HCT116 (cell line): ENCODE results near the gene VSNL1. TPM values are rescaled to one million over a fixed set of nuclear protein-coding genes. Genes with fewer than 3 reads are reported as not detected.

Source experiments
- ATAC-seq: fragments of 200-7000 bp; cut with Tn5 transposase; 2 replicates; pipeline ENCODE4 v1.9.1; 2020; ENCODE audit warnings: mild to moderate bottlenecking, moderate library complexity
- BruUV-seq: library from RNA; stranded (reverse); fragments of 400-500 nt; replicated peaks from 2 replicates; lab custom pipeline; 2021; lab: Mats Ljungman, UMichigan
- CTCF ChIA-PET: fragments of 300-600 bp; sonication (Branson Sonifier 250); formaldehyde crosslinking; loops from one replicate; lab custom pipeline; 2021; ENCODE audit warnings: antibody characterized with exemption; lab: Charles Lee
- POLR2A ChIA-PET: fragments of 300-600, 350-600 bp; sonication (Branson Sonifier 250); formaldehyde crosslinking; loops from one replicate; lab custom pipeline; 2021; ENCODE audit warnings: antibody characterized with exemption; lab: Charles Lee
- RAD21 ChIA-PET, 2 experiments: fragments of 300-600 bp; sonication (Branson Sonifier 250); formaldehyde crosslinking; loops; one replicate each; lab custom pipeline; 2023; ENCODE audit warnings: low total read pairs in 2 of 2; ENCODE audit not compliant: uncharacterized antibody in 2 of 2, unreplicated experiment in 2 of 2, low non-redundant PET in 1 of 2; lab: Charles Lee
- DNase-seq: peaks from one replicate; pipeline ENCODE4 v3.0.0-alpha.2; 2010; ENCODE audit warnings: low read depth, low spot score
- H2AFZ ChIP-seq: fragments of 200-600 bp; shearing (Covaris generic), sonication (generic); 2 replicates; pipeline ENCODE4 v1.6.1; 2017; ENCODE audit warnings: low read depth, mixed run types, mixed read lengths, antibody characterized with exemption, low read length; ENCODE audit not compliant: poor library complexity, severe bottlenecking
- H3K27ac ChIP-seq: 2 replicates; pipeline ENCODE4 v1.5.1; 2012; ENCODE audit warnings: low read depth, low read length
- H3K27me3 ChIP-seq: fragments of 200-600 bp; sonication (generic); 2 replicates; pipeline ENCODE4 v1.6.1; 2016; ENCODE audit warnings: mixed run types, low read length, mixed read lengths; ENCODE audit not compliant: insufficient read depth
- H3K36me3 ChIP-seq, 2 experiments: fragments of 200-500 bp in 1 of 2; fragments of 200-600 bp in 1 of 2; sonication (Bioruptor generic) in 1 of 2; sonication (generic) in 1 of 2; 2 replicates each; pipeline versions ENCODE4 v1.5.1 to v1.6.1; 2014 to 2016; ENCODE audit warnings: low read length in 2 of 2, inconsistent platforms in 1 of 2, mixed read lengths in 1 of 2, mixed run types in 1 of 2; ENCODE audit not compliant: insufficient read depth in 2 of 2, control insufficient read depth in 1 of 2
- H3K4me1 ChIP-seq, 2 experiments: fragments of 200-600 bp in 1 of 2; sonication (generic) in 1 of 2; 2 replicates each; pipeline versions ENCODE4 v1.5.1 to v1.6.1; 2012 to 2017; ENCODE audit warnings: low read length in 2 of 2, inconsistent platforms in 1 of 2, mild to moderate bottlenecking in 1 of 2, mixed read lengths in 1 of 2, mixed run types in 1 of 2, moderate library complexity in 1 of 2; ENCODE audit not compliant: insufficient read depth in 2 of 2, control insufficient read depth in 1 of 2
- H3K4me2 ChIP-seq: fragments of 200-600 bp; sonication (generic); 2 replicates; pipeline ENCODE4 v1.6.1; 2017; ENCODE audit warnings: mixed run types, low read length, mixed read lengths
- H3K4me3 ChIP-seq, 2 experiments: fragments of 200-600 bp in 1 of 2; sonication (generic) in 1 of 2; replicated peaks in 1 of 2; 2 replicates each; pipeline ENCODE4 v1.5.1; 2011 to 2016; ENCODE audit warnings: low read length in 2 of 2, control low read depth in 1 of 2, low read depth in 1 of 2, mild to moderate bottlenecking in 1 of 2, mixed read lengths in 1 of 2, mixed run types in 1 of 2
- H3K79me2 ChIP-seq: fragments of 200-600 bp; sonication (generic); 2 replicates; pipeline ENCODE4 v1.6.1; 2017; ENCODE audit warnings: mild to moderate bottlenecking, mixed run types, low read length, moderate library complexity, mixed read lengths; ENCODE audit not compliant: insufficient read depth
- H3K9ac ChIP-seq: fragments of 200-600 bp; sonication (generic); 2 replicates; pipeline ENCODE4 v1.6.1; 2016; ENCODE audit warnings: low read length, mixed read lengths
- H3K9me2 ChIP-seq: fragments of 200-600 bp; sonication (generic), shearing (Covaris generic); 2 replicates; pipeline ENCODE4 v1.6.1; 2017; ENCODE audit warnings: mixed run types, mild to moderate bottlenecking, moderate library complexity; ENCODE audit not compliant: insufficient read depth
- H3K9me3 ChIP-seq, 2 experiments: fragments of 200-500 bp in 1 of 2; fragments of 200-600 bp in 1 of 2; sonication (Bioruptor generic) in 1 of 2; sonication (generic) in 1 of 2; 2 replicates each; pipeline ENCODE4 v1.6.1; 2014 to 2017; ENCODE audit warnings: low read length in 2 of 2, mixed read lengths in 2 of 2, inconsistent platforms in 1 of 2, low read depth in 1 of 2, mild to moderate bottlenecking in 1 of 2, mixed run types in 1 of 2, moderate library complexity in 1 of 2; ENCODE audit not compliant: control insufficient read depth in 1 of 2, insufficient read depth in 1 of 2
- H4K20me1 ChIP-seq: fragments of 200-600 bp; sonication (generic), shearing (Covaris generic); 2 replicates; pipeline ENCODE4 v1.6.1; 2017; ENCODE audit warnings: mixed run types, mild to moderate bottlenecking, moderate library complexity; ENCODE audit not compliant: insufficient read depth
- ATF3 ChIP-seq: IDR thresholded peaks from 2 replicates; pipeline ENCODE4 v1.6.1; 2012
- EGR1 ChIP-seq: IDR thresholded peaks from 2 replicates; pipeline ENCODE4 v1.6.1; 2012; ENCODE audit warnings: low read depth
- EZH2phosphoT487 ChIP-seq: fragments of 200-600 bp; IDR thresholded peaks from 2 replicates; pipeline ENCODE4 v1.6.1; 2018; ENCODE audit warnings: antibody characterized with exemption, borderline replicate concordance
- FOSL1 ChIP-seq: IDR thresholded peaks from 2 replicates; pipeline ENCODE4 v1.6.1; 2012; ENCODE audit warnings: low read depth
- JUND ChIP-seq: IDR thresholded peaks from 2 replicates; pipeline ENCODE4 v1.6.1; 2012
- POLR2A ChIP-seq: IDR thresholded peaks from 2 replicates; pipeline ENCODE4 v1.7.0; 2011; ENCODE audit warnings: borderline replicate concordance; ENCODE audit not compliant: insufficient read depth, insufficient read length; ENCODE audit errors: extremely low read depth
- RAD21 ChIP-seq: IDR thresholded peaks from 2 replicates; pipeline ENCODE4 v1.6.1; 2012; ENCODE audit warnings: low read depth, mild to moderate bottlenecking
- REST ChIP-seq: IDR thresholded peaks from 2 replicates; pipeline ENCODE4 v1.6.1; 2012; ENCODE audit warnings: low read depth
- SP1 ChIP-seq: IDR thresholded peaks from 2 replicates; pipeline ENCODE4 v1.6.1; 2012; ENCODE audit warnings: low read depth
- YY1 ChIP-seq: IDR thresholded peaks from 2 replicates; pipeline ENCODE4 v1.6.1; 2011; ENCODE audit warnings: low read length, low read depth, moderate library complexity, mild to moderate bottlenecking; ENCODE audit not compliant: insufficient replicate concordance; ENCODE audit errors: extremely low read depth
- ZBTB33 ChIP-seq: IDR thresholded peaks from 2 replicates; pipeline ENCODE4 v1.6.1; 2011; ENCODE audit warnings: mild to moderate bottlenecking, low read length, moderate library complexity; ENCODE audit not compliant: insufficient replicate concordance; ENCODE audit errors: extremely low read depth
- ZNF274 ChIP-seq: fragments of 200-500 bp; sonication (Bioruptor generic); IDR thresholded peaks from 2 replicates; pipeline ENCODE4 v1.6.1; 2014; ENCODE audit warnings: mild to moderate bottlenecking, low read depth, low read length, inconsistent platforms
- intact Hi-C: fragments of 100-400 bp; cut with micrococcal nuclease; formaldehyde crosslinking; loops from 2 replicates; pipeline ENCODE4 v1.10.0; 2022
- total RNA-seq: library from RNA; stranded (reverse); gene quantifications from one replicate; pipeline ENCODE4 v1.2.1, GENCODE V29; 2021; ENCODE audit not compliant: unreplicated experiment

The VSNL1 gene
- total RNA-seq, 1 experiment from 2014 or later, result 4.6 TPM

- Histone ChIP-seq H3K9me3 (no peaks in the 10 kb centered on the region), H3K4me2 (peak overlapping the region; percentile 55), H3K36me3 (no peaks in the 10 kb centered on the region), H3K79me2 (no peaks in the 10 kb centered on the region), H3K27ac (peak overlapping the region; percentile 24; the same call in 1 of the 2 replicates), H3K27me3 (no peaks in the 10 kb centered on the region), H3K4me3 (no peak overlapping the region), H4K20me1 (no peaks in the 10 kb centered on the region), H2AFZ (no peak overlapping the region), H3K9ac (peak overlapping the region; percentile 3; the same call in 1 of the 2 replicates), H3K9me2 (no peaks in the 10 kb centered on the region), H3K4me1 (peaks cover 0 to 43% of the 10 kb centered on the region in 2 experiments; a peak in 2 of 4 replicates)
- ChIA-PET CTCF (interaction anchor here (1.5 kb wide), 1 partner anchor 56 kb away, joined by 3 read pairs; no protein-coding TSS in a partner anchor), RAD21 (no interaction called here), POLR2A (no interaction called here)
- ATAC-seq (no peak), DNase-seq (no peak)
- no peak for TF ChIP-seq SP1
- no peak for TF ChIP-seq EZH2phosphoT487
- no peak for TF ChIP-seq POLR2A
- no peak for TF ChIP-seq FOSL1
- no peak for TF ChIP-seq EGR1
- TF ChIP-seq REST, result no peak
- TF ChIP-seq RAD21, result no peak
- TF ChIP-seq JUND, result no peak
- no peak for TF ChIP-seq ZNF274
- no peak for TF ChIP-seq YY1
- no peak for TF ChIP-seq ATF3
- TF ChIP-seq ZBTB33, result no peak
- no TSS peak for BruUV-seq
- intact Hi-C loops, result no loop called here
Measured at GRCh38 chr2:17615147-17615546, 74.7 kb downstream of the VSNL1 start.
